ENCODE data around the gene CEP112. TPM values are rescaled to one million over a fixed set of nuclear protein-coding genes. Genes with fewer than 3 reads are reported as not detected.

CEP112 gene
- polyA plus RNA-seq (ENCODE audit: insufficient read length in 12 of 12), result 10 to 100 TPM in 10 of 12 donors, 1 to 10 TPM in 1, not detected in 1; 7.2 to 23.3 (median 18.0) TPM
- long read RNA-seq, donor 1, result 0 reads
- long read RNA-seq, donor 2, result 0 reads
- long read RNA-seq, donor 3, result 0 reads
- long read RNA-seq, donor 4, result 0 reads
- long read RNA-seq, donor 5, partial matches to known transcripts, result 0 of 2 reads
- long read RNA-seq, donor 5, other reads (novel, unspliced or antisense), result 0 of 2 reads
- long read RNA-seq, donor 6, partial matches to known transcripts, result 0 of 1 reads
- long read RNA-seq, donor 6, other reads (novel, unspliced or antisense), result 0 of 1 reads
- long read RNA-seq, donor 7, partial matches to known transcripts, result 0 of 1 reads
- long read RNA-seq, donor 7, other reads (novel, unspliced or antisense), result 0 of 1 reads
- long read RNA-seq, donor 8, result 0 reads
- long read RNA-seq, donor 9, partial matches to known transcripts, result 0 of 1 reads
- long read RNA-seq, donor 9, other reads (novel, unspliced or antisense), result 0 of 1 reads
- long read RNA-seq, donor 10, result 0 reads
- long read RNA-seq, donor 11, result 0 reads

GRCh38 chr17:66191593-66192377 is at the start of gene CEP112:
Gene CEP112, minus strand, starts transcription at chr17:66192133.
- DNase-seq, result peak; percentile 77

- DNase-seq, result no peak
Measured at GRCh38 chr17:66240630-66241029, 48.7 kb upstream of the CEP112 start.

GRCh38 chr17:66240013-66240412 is 48.1 kb upstream of the CEP112 start:
- DNase-seq, result no peak

- DNase-seq, result no peak
Measured at GRCh38 chr17:66235377-66235994, 43.6 kb upstream of the CEP112 start.

- DNase-seq, result no peak
Measured at GRCh38 chr17:66234611-66235010, 42.7 kb upstream of the CEP112 start.

GRCh38 chr17:66233023-66233753 is 41.3 kb upstream of the CEP112 start:
- DNase-seq, result no peak

GRCh38 chr17:66230922-66231591 is 39.1 kb upstream of the CEP112 start:
- no peak for DNase-seq

- DNase-seq, result no peak
Measured at GRCh38 chr17:66229783-66230538, 38.0 kb upstream of the CEP112 start.

- DNase-seq, result no peak
Measured at GRCh38 chr17:66228887-66229782, 37.2 kb upstream of the CEP112 start, which contains the start of gene APOH. Gene APOH, minus strand, starts transcription at chr17:66229415. Its CDS starts 36 bp downstream, at chr17:66229379.

- no peak for DNase-seq
Measured at GRCh38 chr17:66227212-66228045, 35.5 kb upstream of the CEP112 start.

- DNase-seq, result no peak
Measured at GRCh38 chr17:66222798-66223350, 30.9 kb upstream of the CEP112 start.

GRCh38 chr17:66221755-66222530 is 30.0 kb upstream of the CEP112 start:
- no peak for DNase-seq

GRCh38 chr17:66221343-66221742 is 29.4 kb upstream of the CEP112 start:
- no peak for DNase-seq

- DNase-seq, result no peak
Measured at GRCh38 chr17:66220079-66220835, 28.3 kb upstream of the CEP112 start.

GRCh38 chr17:66215529-66215911 is 23.6 kb upstream of the CEP112 start:
- DNase-seq, result no peak

- DNase-seq, result no peak
Measured at GRCh38 chr17:66214884-66215528, 23.1 kb upstream of the CEP112 start.
